Gastrocnemius medialis (tissue), 4 donors: ENCODE data around the gene ATP6V1F. TPM values are rescaled to one million over a fixed set of nuclear protein-coding genes. Genes with fewer than 3 reads are reported as not detected.

Experiments used
- ATAC-seq, 2 donors: fragments of 150-250 bp; one replicate each; pipeline ENCODE4 v1.9.1; 2016
- DNase-seq, 2 donors: peaks; one replicate each; pipeline ENCODE4 v3.0.0-alpha.2; 2019
- H3K27ac ChIP-seq, 4 donors: fragments of 200-600 bp; sonication (generic); 1 replicate in 1 of 4; 2 replicates in 3 of 4; pipeline ENCODE4 v1.5.1; 2016 to 2018; ENCODE audit warnings: mild to moderate bottlenecking in 2 of 4, moderate library complexity in 1 of 4
- H3K27me3 ChIP-seq, 3 donors: fragments of 200-600 bp; sonication (generic) in 2 of 3; 1 replicate in 1 of 3; 2 replicates in 2 of 3; pipeline versions ENCODE4 v1.5.1 to v1.6.0; 2016 to 2019; ENCODE audit warnings: mild to moderate bottlenecking in 1 of 3, moderate library complexity in 1 of 3
- H3K36me3 ChIP-seq, 2 donors: fragments of 200-600 bp; sonication (generic) in 1 of 2; one replicate each; pipeline ENCODE4 v1.5.1; 2017 to 2018
- H3K4me1 ChIP-seq, 2 donors: fragments of 200-600 bp; sonication (generic) in 1 of 2; one replicate each; pipeline ENCODE4 v1.5.1; 2016 to 2017; ENCODE audit warnings: mild to moderate bottlenecking in 2 of 2
- H3K4me3 ChIP-seq, 4 donors: fragments of 200-600 bp; sonication (generic) in 3 of 4; 1 replicate in 1 of 4; 2 replicates in 3 of 4; pipeline ENCODE4 v1.5.1; 2016 to 2019; ENCODE audit warnings: mild to moderate bottlenecking in 2 of 4
- H3K9me3 ChIP-seq, 3 donors: fragments of 200-600 bp; sonication (generic) in 2 of 3; 1 replicate in 1 of 3; 2 replicates in 2 of 3; pipeline ENCODE4 v1.5.1; 2016 to 2019
- POLR2A ChIP-seq, 2 donors: fragments of 450-650 bp; IDR thresholded peaks; one replicate each; pipeline ENCODE4 v1.6.1; 2017; ENCODE audit warnings: antibody characterized with exemption in 2 of 2, mild to moderate bottlenecking in 2 of 2, moderate library complexity in 2 of 2
- in situ Hi-C, 4 donors: fragments of 200-750 bp; cut with MboI; loops; one replicate each; pipeline versions ENCODE4 v1.15.0 to v1.8.0; 2017; ENCODE audit warnings: low sequenced_read_pairs in 4 of 4
- intact Hi-C: fragments of 100-400 bp; cut with DNase I; formaldehyde crosslinking; loops from one replicate; pipeline ENCODE4 v1.15.1; 2023; ENCODE audit warnings: low total_unique reads
- total RNA-seq, 4 donors: library from RNA; depleted of rRNA; stranded (reverse); fragments of >200 nt; gene quantifications; one replicate each; pipeline versions ENCODE4 v1.1.0 to v1.2.3, GENCODE V29; 2016
- TF ChIP-seq, protein P1 (sequence below), 5 experiments: fragments of 450-650 bp in 3 of 5; fragments of 200-600 bp in 2 of 5; sonication (generic) in 2 of 5; IDR thresholded peaks in 4 of 5; conservative IDR thresholded peaks in 1 of 5; 1 replicate in 4 of 5; 2 replicates in 1 of 5; pipeline ENCODE4 v1.5.1; 2016 to 2019; ENCODE audit warnings: antibody characterized with exemption in 5 of 5, mild to moderate bottlenecking in 3 of 5, moderate library complexity in 3 of 5

ATP6V1F gene
- total RNA-seq, 4 donors from 2014 or later, result 79.3 to 99.2 (median 82.3) TPM

DNA sequence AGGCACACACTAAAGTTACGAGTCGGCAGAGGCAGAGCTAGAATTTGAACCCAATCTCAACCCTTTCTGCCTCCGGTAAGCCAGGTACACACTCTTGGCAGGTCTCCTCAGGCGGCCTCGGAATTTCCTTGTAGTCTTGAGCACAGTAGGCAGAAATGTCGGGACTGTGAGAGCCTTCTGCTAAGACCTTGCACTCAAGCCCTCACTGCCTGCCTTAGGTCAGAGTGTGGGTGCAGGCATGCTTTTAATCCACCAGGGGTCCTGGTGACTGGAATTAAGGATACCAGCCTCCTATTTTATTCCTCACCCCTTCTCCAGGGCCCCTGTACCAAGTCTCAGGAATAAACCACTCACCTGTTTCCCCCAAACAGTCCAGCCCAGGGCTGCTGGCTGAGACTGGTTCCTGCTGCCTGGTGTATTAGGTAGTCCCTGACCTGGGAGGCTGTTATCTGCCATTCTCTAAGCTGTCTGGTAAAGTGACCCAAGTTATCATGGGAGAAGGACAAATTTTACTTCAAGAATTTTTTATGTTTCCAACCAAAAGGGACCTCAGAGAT is 855 bp downstream of the ATP6V1F start:
- TF ChIP-seq, protein P1, sequence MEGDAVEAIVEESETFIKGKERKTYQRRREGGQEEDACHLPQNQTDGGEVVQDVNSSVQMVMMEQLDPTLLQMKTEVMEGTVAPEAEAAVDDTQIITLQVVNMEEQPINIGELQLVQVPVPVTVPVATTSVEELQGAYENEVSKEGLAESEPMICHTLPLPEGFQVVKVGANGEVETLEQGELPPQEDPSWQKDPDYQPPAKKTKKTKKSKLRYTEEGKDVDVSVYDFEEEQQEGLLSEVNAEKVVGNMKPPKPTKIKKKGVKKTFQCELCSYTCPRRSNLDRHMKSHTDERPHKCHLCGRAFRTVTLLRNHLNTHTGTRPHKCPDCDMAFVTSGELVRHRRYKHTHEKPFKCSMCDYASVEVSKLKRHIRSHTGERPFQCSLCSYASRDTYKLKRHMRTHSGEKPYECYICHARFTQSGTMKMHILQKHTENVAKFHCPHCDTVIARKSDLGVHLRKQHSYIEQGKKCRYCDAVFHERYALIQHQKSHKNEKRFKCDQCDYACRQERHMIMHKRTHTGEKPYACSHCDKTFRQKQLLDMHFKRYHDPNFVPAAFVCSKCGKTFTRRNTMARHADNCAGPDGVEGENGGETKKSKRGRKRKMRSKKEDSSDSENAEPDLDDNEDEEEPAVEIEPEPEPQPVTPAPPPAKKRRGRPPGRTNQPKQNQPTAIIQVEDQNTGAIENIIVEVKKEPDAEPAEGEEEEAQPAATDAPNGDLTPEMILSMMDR (IDR thresholded peaks at IDR 0.05 in 4 of 5, conservative IDR thresholded peaks at IDR 0.05 in 1 of 5), result peak in 4 of 5 experiments; percentile 8 to 56 (median 34)
- no peak for TF ChIP-seq POLR2A (IDR thresholded peaks at IDR 0.05)
- ATAC-seq, result peak in 1 of 2 donors; percentile 1
- no peaks in the 10 kb centered on the region for H3K36me3 ChIP-seq
- no peaks in the 10 kb centered on the region for H3K9me3 ChIP-seq
- H3K4me1 ChIP-seq, result peaks cover 35 to 45% of the 10 kb centered on the region in 2 donors
- in situ Hi-C loops, result loop anchor here in 2 of 4 donors (10.0 to 25.0 kb wide), 2 partner anchors 119 to 401 kb away; partner anchors contain the start of gene HILPDA (in 1 of the 2)
- H3K27me3 ChIP-seq, result no peaks in the 10 kb centered on the region
- DNase-seq, result no peak
- peak overlapping the region; percentile 72 to 88 (median 79) for H3K4me3 ChIP-seq
- intact Hi-C loops, result loop anchor here (2.0 kb wide), 2 partner anchors 21 to 33 kb away; partner anchors contain the start of gene FLNC
- H3K27ac ChIP-seq, result peak overlapping the region; percentile 82 to 91 (median 84)

DNA sequence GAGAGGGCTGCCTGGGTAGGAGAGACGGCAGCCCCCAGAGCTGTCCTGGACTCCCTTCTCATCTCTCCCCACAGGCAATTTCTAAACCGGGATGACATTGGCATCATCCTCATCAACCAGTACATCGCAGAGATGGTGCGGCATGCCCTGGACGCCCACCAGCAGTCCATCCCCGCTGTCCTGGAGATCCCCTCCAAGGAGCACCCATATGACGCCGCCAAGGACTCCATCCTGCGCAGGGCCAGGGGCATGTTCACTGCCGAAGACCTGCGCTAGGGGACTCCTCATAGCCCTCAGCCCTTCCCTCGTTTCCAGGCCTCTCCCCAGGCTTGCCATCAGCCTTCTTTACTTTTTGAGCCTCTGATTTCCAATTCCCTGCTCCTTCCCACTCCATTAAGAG is 2.6 kb downstream of the ATP6V1F start:
- TF ChIP-seq, protein P1 (IDR thresholded peaks at IDR 0.05 in 4 of 5, conservative IDR thresholded peaks at IDR 0.05 in 1 of 5), result no peak
- no peak for TF ChIP-seq POLR2A (IDR thresholded peaks at IDR 0.05)
- Histone ChIP-seq H3K27me3 (no peaks in the 10 kb centered on the region), H3K4me1 (peaks cover 29 to 35% of the 10 kb centered on the region in 2 donors), H3K9me3 (no peaks in the 10 kb centered on the region), H3K27ac (no peak overlapping the region), H3K4me3 (no peak overlapping the region), H3K36me3 (no peaks in the 10 kb centered on the region)
- intact Hi-C loops, result loop anchor here (5.0 kb wide), 1 partner anchor 123 kb away; no protein-coding TSS in a partner anchor
- DNase-seq (peak in 1 of 2 donors; percentile 21), ATAC-seq (no peak)
- in situ Hi-C loops, result loop anchor here in 2 of 4 donors (10.0 to 25.0 kb wide), 2 partner anchors 121 to 403 kb away; partner anchors contain the start of gene HILPDA (in 1 of the 2)

DNA sequence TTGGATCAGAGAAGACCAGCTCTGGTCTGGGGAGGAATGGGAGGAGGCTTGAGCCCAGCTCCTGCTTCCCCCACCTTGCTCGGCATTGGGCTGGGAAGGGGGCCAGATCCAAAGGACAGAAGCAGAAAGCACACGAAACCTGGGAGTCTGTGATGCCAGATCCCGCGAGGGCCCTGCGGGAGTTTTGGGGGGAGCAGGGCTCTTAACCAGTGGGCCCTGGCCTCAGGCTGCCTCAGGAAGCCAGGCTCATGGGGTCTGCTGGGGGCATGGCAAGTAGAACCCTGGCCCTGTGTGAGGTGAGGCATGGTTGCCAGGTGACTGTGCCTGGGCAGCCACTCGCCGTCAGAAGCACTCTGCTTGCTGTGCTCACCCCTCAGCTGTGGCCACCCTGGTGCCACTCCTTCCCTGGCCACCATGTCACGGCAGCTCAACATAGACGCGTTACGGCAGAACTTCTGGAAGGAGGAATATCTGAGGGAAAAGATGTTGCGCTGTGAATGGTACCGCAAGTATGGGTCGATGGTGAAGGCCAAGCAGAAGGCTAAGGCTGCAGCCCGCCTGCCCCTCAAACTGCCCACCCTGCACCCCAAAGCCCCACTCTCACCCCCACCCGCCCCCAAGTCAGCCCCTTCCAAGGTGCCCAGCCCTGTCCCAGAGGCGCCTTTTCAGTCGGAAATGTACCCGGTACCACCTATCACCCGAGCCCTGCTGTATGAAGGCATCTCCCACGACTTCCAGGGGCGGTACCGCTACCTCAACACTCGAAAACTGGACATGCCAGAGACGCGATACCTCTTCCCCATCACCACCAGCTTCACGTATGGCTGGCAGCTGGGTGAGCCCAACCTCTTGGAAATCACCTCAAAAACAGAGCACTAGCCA is 3.6 kb downstream of the ATP6V1F start:
- peak in 1 of 2 donors; percentile 34 for DNase-seq

DNA sequence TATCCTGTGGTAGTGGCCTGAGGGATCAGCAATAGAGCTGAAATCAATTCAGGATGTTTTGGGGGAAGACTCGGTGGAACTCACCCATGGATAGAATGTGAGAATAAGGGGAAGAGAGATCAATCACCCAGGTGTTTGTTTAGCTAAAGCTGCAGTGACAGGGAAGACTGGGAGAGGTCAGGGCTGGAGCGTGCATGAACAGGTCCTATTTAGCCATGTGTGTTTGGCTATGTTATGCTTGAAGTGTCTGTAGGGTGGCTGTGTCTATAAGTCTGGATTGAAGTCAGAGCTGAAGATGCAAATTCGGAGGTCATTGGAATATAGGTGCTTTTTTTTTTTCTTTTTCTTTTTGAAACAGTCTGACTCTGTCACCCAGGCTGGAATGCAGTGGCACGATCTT is 4.6 kb downstream of the ATP6V1F start:
- TF ChIP-seq POLR2A (IDR thresholded peaks at IDR 0.05), result no peak
- TF ChIP-seq, protein P1 (IDR thresholded peaks at IDR 0.05 in 4 of 5, conservative IDR thresholded peaks at IDR 0.05 in 1 of 5), result no peak
- H3K4me1 ChIP-seq, result peaks cover 20 to 24% of the 10 kb centered on the region in 2 donors
- no peak overlapping the region for H3K27ac ChIP-seq
- no peaks in the 10 kb centered on the region for H3K9me3 ChIP-seq
- in situ Hi-C loops, result loop anchor here in 2 of 4 donors (10.0 to 25.0 kb wide), 2 partner anchors 122 to 405 kb away; partner anchors contain the start of gene HILPDA (in 1 of the 2)
- H3K27me3 ChIP-seq, result no peaks in the 10 kb centered on the region
- intact Hi-C loops, result loop anchor here (5.0 kb wide), 1 partner anchor 125 kb away; no protein-coding TSS in a partner anchor
- H3K36me3 ChIP-seq, result no peaks in the 10 kb centered on the region
- ATAC-seq (no peak), DNase-seq (no peak)
- no peak overlapping the region for H3K4me3 ChIP-seq

More for the DNA sequence above, 3.6 kb downstream of the ATP6V1F start:
- Histone ChIP-seq H3K9me3 (no peaks in the 10 kb centered on the region), H3K4me3 (no peak overlapping the region), H3K36me3 (no peaks in the 10 kb centered on the region), H3K4me1 (peaks cover 25 to 27% of the 10 kb centered on the region in 2 donors), H3K27me3 (no peaks in the 10 kb centered on the region), H3K27ac (no peak overlapping the region)
- ATAC-seq, result no peak
- no peak for TF ChIP-seq POLR2A (IDR thresholded peaks at IDR 0.05)
- TF ChIP-seq, protein P1 (IDR thresholded peaks at IDR 0.05 in 4 of 5, conservative IDR thresholded peaks at IDR 0.05 in 1 of 5), result no peak
- intact Hi-C loops (loop anchor here (5.0 kb wide), 1 partner anchor 124 kb away; no protein-coding TSS in a partner anchor), in situ Hi-C loops (loop anchor here in 2 of 4 donors (10.0 to 25.0 kb wide), 2 partner anchors 121 to 404 kb away; partner anchors contain the start of gene HILPDA (in 1 of the 2))
